Upper lobe of right lung (tissue), 1 donor: Measurements from ENCODE around the gene BCL11A. TPM values are rescaled to one million over a fixed set of nuclear protein-coding genes. Genes with fewer than 3 reads are reported as not detected.

Experiments used
- ATAC-seq: fragments of 200-7000 bp; cut with Tn5 transposase; one replicate; pipeline ENCODE4 v1.9.1; 2020; ENCODE audit warnings: mild to moderate bottlenecking, moderate library complexity
- DNase-seq: peaks from one replicate; pipeline ENCODE4 v3.0.0-alpha.2; 2020
- H3K27ac ChIP-seq: fragments of 200-600 bp; one replicate; pipeline ENCODE4 v1.8.0; 2022
- H3K27me3 ChIP-seq: fragments of 200-600 bp; one replicate; pipeline ENCODE4 v1.8.0; 2022; ENCODE audit warnings: mild to moderate bottlenecking
- H3K36me3 ChIP-seq: fragments of 200-600 bp; one replicate; pipeline ENCODE4 v1.8.0; 2022
- H3K4me1 ChIP-seq: fragments of 200-600 bp; one replicate; pipeline ENCODE4 v1.8.0; 2022
- H3K4me3 ChIP-seq: fragments of 200-600 bp; one replicate; pipeline ENCODE4 v1.8.0; 2022; ENCODE audit warnings: mild to moderate bottlenecking
- H3K9me3 ChIP-seq: fragments of 200-600 bp; one replicate; pipeline ENCODE4 v1.8.0; 2022
- CTCF ChIP-seq: fragments of 200-600 bp; IDR thresholded peaks from one replicate; pipeline ENCODE4 v1.8.0; 2022; ENCODE audit warnings: antibody characterized with exemption
- intact Hi-C: fragments of 100-400 bp; cut with DNase I; formaldehyde crosslinking; loops from one replicate; pipeline ENCODE4 v1.11.0; 2022
- total RNA-seq: library from RNA; stranded (reverse); fragmentation: NEBNext Ultra II Directional; extraction: Animal tissue kit (Norgen Biotek cat#: 25700); gene quantifications from one replicate; pipeline ENCODE4 v1.2.1, GENCODE V29; 2021
- donor health status: DM: no; HTN: yes; CAD: no; lungs with severe emphysema.

BCL11A gene
- total RNA-seq, 1 donor from 2014 or later = 10.3 TPM

GRCh38 chr2:60555066-60555782 is 1.8 kb upstream of the BCL11A start:
- intact Hi-C loops = loop anchor here (5.0 kb wide), 1 partner anchor 327 kb away; the partner anchor contains the start of gene REL
- peak; percentile 50 for ATAC-seq
- H3K27ac ChIP-seq = no peak overlapping the region
- DNase-seq = peak; percentile 81
- H3K27me3 ChIP-seq = peaks cover 63% of the 10 kb centered on the region
- no peaks in the 10 kb centered on the region for H3K36me3 ChIP-seq
- H3K4me3 ChIP-seq = peak overlapping the region; percentile 66
- peak; percentile 32 for TF ChIP-seq CTCF
- no peaks in the 10 kb centered on the region for H3K9me3 ChIP-seq
- peaks cover 49% of the 10 kb centered on the region for H3K4me1 ChIP-seq

- ATAC-seq (peak; percentile 2), DNase-seq (peak; percentile 73)
- Histone ChIP-seq H3K36me3 (no peaks in the 10 kb centered on the region), H3K27ac (peak overlapping the region; percentile 32), H3K4me3 (peak overlapping the region; percentile 66), H3K27me3 (peaks cover 63% of the 10 kb centered on the region), H3K4me1 (peaks cover 49% of the 10 kb centered on the region), H3K9me3 (no peaks in the 10 kb centered on the region)
- intact Hi-C loops = loop anchor here (5.0 kb wide), 1 partner anchor 328 kb away; the partner anchor contains the start of gene REL
- no peak for TF ChIP-seq CTCF
These were observed 1.2 kb upstream of the BCL11A start for GRCh38 chr2:60554646-60555065.

GRCh38 chr2:60554074-60554645 is 706 bp upstream of the BCL11A start:
- peaks cover 68% of the 10 kb centered on the region for H3K27me3 ChIP-seq
- ATAC-seq (peak; percentile 20), DNase-seq (peak; percentile 81)
- H3K9me3 ChIP-seq = no peaks in the 10 kb centered on the region
- intact Hi-C loops = no loop called here
- peak overlapping the region; percentile 66 for H3K4me3 ChIP-seq
- peak overlapping the region; percentile 32 for H3K27ac ChIP-seq
- H3K4me1 ChIP-seq = peaks cover 54% of the 10 kb centered on the region
- H3K36me3 ChIP-seq = no peaks in the 10 kb centered on the region
- no peak for TF ChIP-seq CTCF

GRCh38 chr2:60552851-60553494 is 481 bp downstream of the BCL11A start:
- Histone ChIP-seq H3K4me3 (peak overlapping the region; percentile 66), H3K36me3 (no peaks in the 10 kb centered on the region), H3K27ac (no peak overlapping the region), H3K9me3 (no peaks in the 10 kb centered on the region), H3K4me1 (peaks cover 56% of the 10 kb centered on the region), H3K27me3 (peaks cover 72% of the 10 kb centered on the region)
- DNase-seq (no peak), ATAC-seq (no peak)
- intact Hi-C loops = no loop called here
- no peak for TF ChIP-seq CTCF

- Histone ChIP-seq H3K4me1 (peaks cover 56% of the 10 kb centered on the region), H3K27ac (no peak overlapping the region), H3K9me3 (no peaks in the 10 kb centered on the region), H3K4me3 (peak overlapping the region; percentile 66), H3K27me3 (peaks cover 74% of the 10 kb centered on the region), H3K36me3 (no peaks in the 10 kb centered on the region)
- DNase-seq (peak; percentile 73), ATAC-seq (peak; percentile 6)
- no peak for TF ChIP-seq CTCF
- intact Hi-C loops = no loop called here
These were observed 1.2 kb downstream of the BCL11A start for GRCh38 chr2:60552078-60552850.
